CD4-positive, alpha-beta T cell treated with Interleukin-17A for 4 hours (primary cell): ENCODE data around the gene STAB2.

ENCODE experiments used
- DNase-seq: peaks from one replicate; pipeline ENCODE4 v3.0.0-alpha.2; 2020; ENCODE audit warnings: mixed read lengths

Gene STAB2

DNA sequence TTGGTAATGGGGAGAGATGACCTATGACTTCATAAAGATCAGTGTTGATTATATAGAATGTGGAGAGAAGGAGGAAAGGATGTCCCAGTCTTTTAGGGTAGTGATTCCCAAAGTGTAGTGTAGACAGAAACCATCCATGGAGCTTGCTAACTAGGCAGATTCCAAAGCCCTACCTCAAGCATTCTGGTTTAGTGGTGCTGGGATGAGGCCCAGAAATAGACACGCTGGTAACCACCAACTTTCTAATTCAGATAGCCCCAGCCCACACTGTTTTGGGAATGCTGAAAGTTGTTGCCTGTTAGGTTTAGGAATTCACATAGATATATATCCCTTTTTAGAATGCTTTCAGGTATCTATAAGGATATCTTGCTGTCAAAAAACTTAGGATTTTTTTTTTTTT lies 69.2 kb downstream of the STAB2 start:
- no peak for DNase-seq

GRCh38 chr12:103657331-103657730 lies 70.3 kb downstream of the STAB2 start:
- no peak for DNase-seq

GRCh38 chr12:103664626-103665025 lies 77.6 kb downstream of the STAB2 start:
- DNase-seq = no peak

DNA sequence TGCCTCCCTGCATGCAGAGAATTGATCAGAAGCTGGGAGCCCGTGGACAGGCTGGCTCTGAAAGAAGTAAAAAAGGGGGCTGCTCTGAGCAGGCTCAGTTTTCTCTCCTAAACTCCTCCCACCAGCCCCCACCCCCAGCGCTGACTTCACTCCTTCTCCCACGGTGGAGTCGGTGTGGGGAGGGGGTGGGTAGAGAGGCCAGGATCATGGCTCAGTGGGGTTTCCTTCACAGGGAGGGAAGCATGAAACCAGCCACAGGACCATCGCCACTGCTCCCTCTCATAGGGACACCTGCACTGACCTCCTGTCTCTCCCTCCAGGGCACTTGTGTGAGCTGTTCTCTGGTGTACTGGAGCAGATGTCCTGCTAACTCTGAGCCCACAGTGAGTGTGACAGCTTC lies 78.9 kb downstream of the STAB2 start:
- DNase-seq = no peak

GRCh38 chr12:103667125-103667524 lies 80.1 kb downstream of the STAB2 start:
- no peak for DNase-seq

GRCh38 chr12:103668520-103668919 lies 81.4 kb downstream of the STAB2 start:
- DNase-seq = no peak

DNA sequence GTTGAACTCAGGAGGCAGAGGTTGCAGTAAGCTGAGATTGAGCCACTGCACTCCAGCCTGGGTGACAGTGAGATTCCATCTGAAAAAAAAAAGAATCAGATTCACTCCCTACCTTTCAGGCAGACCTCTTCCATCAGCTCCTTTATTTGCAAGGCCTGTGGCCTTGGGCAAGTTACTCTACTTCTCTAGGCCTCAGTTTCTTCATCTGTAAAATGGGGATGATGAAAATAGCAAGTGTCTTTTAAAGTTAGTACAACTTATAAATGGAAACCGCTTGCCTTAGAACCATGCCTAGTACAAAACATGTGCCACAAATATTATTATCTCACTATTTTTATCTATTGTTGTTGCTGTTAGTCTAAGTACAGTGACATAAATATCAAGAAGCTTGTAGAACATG lies 84.3 kb downstream of the STAB2 start:
- no peak for DNase-seq

- DNase-seq = no peak
Observed at GRCh38 chr12:103672401-103673119, 85.5 kb downstream of the STAB2 start.

- DNase-seq = no peak
Observed at GRCh38 chr12:103673487-103673886, 86.4 kb downstream of the STAB2 start.

DNA sequence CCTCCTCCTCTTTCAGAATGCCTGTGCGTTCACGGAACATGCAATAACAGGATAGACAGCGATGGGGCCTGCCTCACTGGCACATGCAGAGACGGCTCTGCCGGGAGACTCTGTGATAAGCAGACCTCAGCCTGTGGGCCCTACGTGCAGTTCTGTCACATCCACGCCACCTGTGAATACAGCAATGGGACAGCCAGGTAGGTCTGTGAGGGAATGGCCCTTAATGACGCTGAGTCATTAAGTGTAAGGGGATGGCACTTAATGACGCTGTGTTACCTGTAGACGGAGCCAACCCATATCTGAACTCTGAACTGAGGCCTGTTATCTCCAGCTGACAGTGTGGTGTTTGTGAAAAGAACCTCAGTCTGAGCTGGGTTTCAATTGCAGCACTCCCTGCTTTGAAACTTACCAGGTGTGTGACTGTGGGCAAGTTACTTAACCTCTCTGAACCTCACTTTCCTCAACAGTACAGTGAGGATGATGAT lies 86.9 kb downstream of the STAB2 start:
- DNase-seq = no peak

- no peak for DNase-seq
Observed at GRCh38 chr12:103676893-103677292, 89.8 kb downstream of the STAB2 start.

DNA sequence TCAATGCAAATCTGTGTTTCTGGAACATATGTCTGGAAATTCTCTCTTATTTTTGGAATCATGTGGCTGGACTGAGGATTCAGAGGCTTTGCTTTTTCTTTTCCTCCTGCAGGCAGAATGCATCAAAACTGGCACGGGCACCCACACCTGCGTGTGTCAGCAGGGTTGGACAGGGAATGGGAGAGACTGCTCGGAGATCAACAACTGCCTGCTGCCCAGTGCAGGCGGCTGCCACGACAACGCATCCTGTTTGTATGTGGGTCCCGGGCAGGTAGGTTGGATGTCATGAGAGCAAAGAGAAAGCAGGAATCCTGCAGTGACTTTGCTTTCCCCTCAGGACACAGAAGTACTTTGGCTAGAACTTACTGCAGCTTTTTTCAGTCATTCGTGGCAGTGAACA lies 90.3 kb downstream of the STAB2 start:
- DNase-seq = no peak

- no peak for DNase-seq
Observed at GRCh38 chr12:103677905-103678304, 90.8 kb downstream of the STAB2 start.

GRCh38 chr12:103679421-103680170 lies 92.5 kb downstream of the STAB2 start:
- DNase-seq = no peak

GRCh38 chr12:103680591-103681141 lies 93.6 kb downstream of the STAB2 start:
- no peak for DNase-seq

DNA sequence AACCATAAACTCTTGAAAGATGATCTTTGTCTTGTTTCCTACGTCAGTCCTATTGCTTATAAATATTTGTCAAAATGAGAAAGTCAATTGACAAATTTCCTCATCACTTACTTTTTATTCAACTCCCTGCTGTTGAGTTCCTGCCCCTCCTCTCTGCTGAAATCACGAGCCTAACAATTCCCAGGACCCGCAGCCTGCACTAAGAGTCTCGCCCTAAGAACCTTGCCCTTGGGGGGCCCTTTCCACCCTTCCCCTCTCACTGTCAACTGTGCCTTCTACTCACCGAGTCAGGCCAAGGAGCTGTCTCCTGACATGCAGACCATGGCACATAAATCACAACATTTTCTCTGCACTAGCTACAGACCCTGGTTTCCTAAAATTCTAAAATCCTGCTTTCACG lies 99.0 kb downstream of the STAB2 start:
- DNase-seq = no peak

DNA sequence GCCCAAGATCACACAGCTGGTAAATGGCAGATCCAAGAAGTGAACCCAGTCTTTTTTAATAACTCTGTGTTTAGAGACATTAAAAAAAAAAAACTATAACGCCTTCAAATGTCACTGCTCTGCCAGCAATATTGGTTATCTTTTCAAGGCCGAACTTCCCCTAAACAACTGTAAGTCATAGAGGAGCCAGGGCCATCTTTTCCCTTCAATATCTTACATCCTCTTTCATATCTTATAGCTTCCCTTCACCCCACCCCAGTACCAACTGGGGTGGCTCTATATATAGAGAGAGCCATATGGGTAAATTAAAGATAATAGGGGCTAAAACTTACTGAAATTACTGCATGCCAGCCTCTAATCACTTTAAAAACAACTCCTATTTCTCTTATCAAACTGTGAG lies 100.2 kb downstream of the STAB2 start:
- DNase-seq = no peak

- DNase-seq = no peak
Observed at GRCh38 chr12:103688376-103689063, 101.4 kb downstream of the STAB2 start.

DNA sequence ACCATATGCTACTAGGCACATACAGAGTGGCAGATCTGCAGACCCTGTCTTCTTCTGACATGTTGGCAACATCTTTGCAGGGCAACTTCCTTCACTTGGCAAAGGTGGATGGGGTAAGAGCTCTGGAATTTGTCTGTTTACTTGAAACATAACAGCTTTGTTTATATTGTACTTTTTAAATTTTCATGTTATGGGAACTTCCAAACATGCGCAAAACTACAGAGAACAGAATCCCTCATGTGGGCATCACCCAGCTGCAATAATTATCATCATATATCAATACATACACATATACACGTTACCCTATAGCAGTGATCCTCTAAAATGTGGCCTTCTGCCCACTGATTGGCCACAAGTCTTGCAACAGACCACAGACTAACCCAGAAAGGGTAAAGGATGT lies 103.4 kb downstream of the STAB2 start:
- DNase-seq = no peak

GRCh38 chr12:103691063-103691462 lies 104.0 kb downstream of the STAB2 start:
- no peak for DNase-seq

DNA sequence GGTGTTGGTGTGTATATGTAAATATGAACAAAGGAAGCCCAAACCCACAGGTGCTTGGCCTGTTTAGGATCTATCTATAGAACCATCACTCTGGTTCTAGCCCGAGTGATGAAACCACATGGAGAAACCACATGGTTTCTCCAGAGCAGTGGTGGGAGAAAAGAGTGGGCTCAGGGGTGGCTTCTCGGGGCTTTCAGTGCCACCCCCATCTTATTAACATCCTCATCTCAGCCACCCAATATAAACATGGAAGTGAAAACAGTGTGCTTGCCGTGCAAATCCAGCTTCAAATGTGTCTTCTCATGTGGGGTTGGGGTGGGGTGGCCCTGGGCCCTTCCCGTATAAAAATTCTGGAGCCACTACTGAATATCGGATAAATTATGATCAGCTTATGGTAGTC lies 109.0 kb downstream of the STAB2 start:
- DNase-seq = no peak

DNA sequence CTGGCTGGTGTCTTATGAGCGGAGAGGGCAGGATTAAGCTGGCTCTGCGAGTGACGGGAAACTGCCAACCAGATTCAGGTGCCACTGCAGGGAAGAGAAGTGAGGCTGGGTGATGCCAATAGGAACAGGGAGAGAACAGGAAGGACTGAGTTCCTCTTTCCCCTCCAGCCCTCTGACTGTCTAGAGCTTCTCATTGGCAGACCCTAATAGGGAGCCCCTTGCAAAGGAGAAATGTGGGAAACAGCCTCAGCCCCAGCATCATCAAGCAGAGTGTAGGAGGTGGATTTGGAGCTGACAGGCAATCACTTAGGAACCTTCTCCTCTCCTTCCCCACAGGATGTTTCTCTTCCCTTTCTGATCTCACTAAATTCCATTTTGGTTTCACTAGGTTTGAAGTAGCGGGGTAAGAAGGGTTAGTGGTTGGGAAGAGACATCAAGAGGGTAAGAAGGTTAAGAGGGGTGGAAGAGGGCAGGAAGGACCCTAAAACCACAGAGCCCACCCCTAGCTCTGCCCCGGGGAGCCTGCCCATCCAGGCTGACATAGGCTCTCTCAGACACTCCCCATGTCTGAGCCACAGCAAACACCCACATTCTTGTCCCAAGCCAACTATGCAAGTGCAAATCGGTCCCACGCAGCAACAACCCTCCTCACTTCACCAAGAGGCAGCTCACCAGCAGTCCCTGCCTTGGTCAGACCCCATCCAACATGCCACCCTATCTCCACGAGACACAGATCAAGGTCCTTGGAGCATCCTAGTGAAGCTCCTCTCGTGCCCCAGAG lies 111.1 kb downstream of the STAB2 start:
- no peak for DNase-seq
